NCI-H2171 (cell line): ENCODE data around the gene RTKN.
"Not testable (repeated sequence)": the region's sequence is repeated elsewhere in the genome, so short reads cannot be mapped to it uniquely, and the experiment has no call there.

Experiments
- DNase-seq: peaks from one replicate; lab custom pipeline; 2025; lab: John Stamatoyannopoulos, UW

Gene RTKN

GRCh38 chr2:74460187-74460586 lies 18.4 kb upstream of the RTKN start:
- not testable (repeated sequence) for DNase-seq

- DNase-seq, result not testable (repeated sequence)
Observed at GRCh38 chr2:74459503-74460118, 17.9 kb upstream of the RTKN start.

GRCh38 chr2:74458938-74459363 lies 17.2 kb upstream of the RTKN start:
- no peak for DNase-seq

GRCh38 chr2:74458132-74458937 lies 16.6 kb upstream of the RTKN start, which contains the start of gene WBP1:
Gene WBP1 (plus strand): TSS chr2:74458438. CDS start chr2:74458603, 165 bp downstream.
- peak; percentile 97 for DNase-seq

GRCh38 chr2:74457549-74458131 lies 15.9 kb upstream of the RTKN start:
- DNase-seq, result peak; percentile 83

- DNase-seq, result peak; percentile 57
Observed at GRCh38 chr2:74457129-74457548, 15.4 kb upstream of the RTKN start.

- peak; percentile 96 for DNase-seq
Observed at GRCh38 chr2:74454654-74455511, 13.1 kb upstream of the RTKN start, which contains the start of gene INO80B. Gene INO80B (plus strand): TSS chr2:74455087. CDS start chr2:74455117, 30 bp downstream.

GRCh38 chr2:74450570-74451190 lies 8.9 kb upstream of the RTKN start:
- DNase-seq, result no peak

GRCh38 chr2:74448771-74449170 lies 7.0 kb upstream of the RTKN start:
- DNase-seq, result no peak

- no peak for DNase-seq
Observed at GRCh38 chr2:74447230-74447999, 5.7 kb upstream of the RTKN start.

GRCh38 chr2:74444498-74445318 lies 3.0 kb upstream of the RTKN start:
- no peak for DNase-seq

GRCh38 chr2:74442483-74443297 lies 953 bp upstream of the RTKN start:
- DNase-seq, result not testable (repeated sequence)

- DNase-seq, result peak; percentile 17
Observed at GRCh38 chr2:74441170-74441689, 507 bp downstream of the RTKN start.

- peak; percentile 81 for DNase-seq
Observed at GRCh38 chr2:74440378-74441169, 1.2 kb downstream of the RTKN start.

- no peak for DNase-seq
Observed at GRCh38 chr2:74439803-74440377, 1.8 kb downstream of the RTKN start.

- DNase-seq, result no peak
Observed at GRCh38 chr2:74439373-74439772, 2.4 kb downstream of the RTKN start.

GRCh38 chr2:74438248-74438647 lies 3.5 kb downstream of the RTKN start:
- DNase-seq, result no peak
